ENCODE results near the gene ALKAL2.

The ALKAL2 gene

GRCh38 chr2:238869-239268 lies 49.0 kb downstream of the ALKAL2 start:
- no peak for DNase-seq

GRCh38 chr2:238431-238830 lies 49.5 kb downstream of the ALKAL2 start:
- no peak for DNase-seq

- no peak for DNase-seq
These were observed 50.0 kb downstream of the ALKAL2 start for GRCh38 chr2:237878-238277.

GRCh38 chr2:236993-237539 lies 50.8 kb downstream of the ALKAL2 start:
- DNase-seq = no peak

- DNase-seq = no peak
These were observed 53.5 kb downstream of the ALKAL2 start for GRCh38 chr2:234421-234820.

GRCh38 chr2:233030-233429 lies 54.9 kb downstream of the ALKAL2 start:
- no peak for DNase-seq

GRCh38 chr2:231521-232185 lies 56.2 kb downstream of the ALKAL2 start:
- DNase-seq = no peak

All from stimulated activated CD4-positive, alpha-beta T cell treated with anti-CD3 and anti-CD28 coated beads, Interleukin-2, amount 100 ng/mL, for 24 hours (primary cell).